Measurements from ENCODE around the gene SPTBN1.

The SPTBN1 gene

GRCh38 chr2:54608224-54608623, 152.1 kb downstream of the SPTBN1 start:
- no peak for TF ChIP-seq CTCF (IDR thresholded peaks at IDR 0.05; ENCODE audit: low read depth, low read length, missing control alignments)
- no peak overlapping the region for H3K4me3 ChIP-seq (ENCODE audit: low read depth, low read length)
- no peak for DNase-seq
- in situ Hi-C loops (cut with HindIII; ENCODE audit: low pct_ligation_motif_present, low sequenced_read_pairs) = no loop called here
- H3K27me3 ChIP-seq (replicated peaks) = no peaks in the 10 kb centered on the region
- H3K27ac ChIP-seq = no peak overlapping the region
- H3K36me3 ChIP-seq (replicated peaks) = peaks cover 12% of the 10 kb centered on the region

DNA sequence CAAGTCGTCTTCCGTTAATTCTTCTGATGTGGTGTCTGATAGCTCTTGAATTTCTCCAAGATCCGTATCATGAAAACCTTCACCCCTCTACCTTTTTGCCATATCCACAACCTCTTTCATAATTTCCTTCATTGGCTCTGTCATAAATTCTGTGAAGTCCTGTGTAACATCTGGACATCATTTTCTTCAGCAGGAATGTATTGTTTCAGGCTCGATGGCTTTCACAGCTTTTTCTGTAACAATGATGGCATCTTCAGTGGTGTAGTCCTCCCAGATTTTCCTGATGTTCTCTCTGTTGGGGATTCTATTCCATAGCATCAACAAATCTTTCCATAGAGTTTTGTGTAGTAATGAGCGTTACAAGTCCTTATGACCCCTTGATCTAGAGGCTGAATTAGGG, 153.1 kb downstream of the SPTBN1 start:
- Histone ChIP-seq H3K4me3 (ENCODE audit: low read depth, low read length) (no peak overlapping the region), H3K27ac (no peak overlapping the region), H3K27me3 (replicated peaks) (no peaks in the 10 kb centered on the region), H3K36me3 (replicated peaks) (peaks cover 9% of the 10 kb centered on the region)
- no peak for DNase-seq
- in situ Hi-C loops (cut with HindIII; ENCODE audit: low pct_ligation_motif_present, low sequenced_read_pairs) = no loop called here
- TF ChIP-seq CTCF (IDR thresholded peaks at IDR 0.05; ENCODE audit: low read depth, low read length, missing control alignments) = no peak

GRCh38 chr2:54609647-54610046, 153.5 kb downstream of the SPTBN1 start:
- in situ Hi-C loops (cut with HindIII; ENCODE audit: low pct_ligation_motif_present, low sequenced_read_pairs) = no loop called here
- H3K36me3 ChIP-seq (replicated peaks) = peaks cover 9% of the 10 kb centered on the region
- H3K27me3 ChIP-seq (replicated peaks) = no peaks in the 10 kb centered on the region
- no peak overlapping the region for H3K27ac ChIP-seq
- no peak for TF ChIP-seq CTCF (IDR thresholded peaks at IDR 0.05; ENCODE audit: low read depth, low read length, missing control alignments)
- no peak overlapping the region for H3K4me3 ChIP-seq (ENCODE audit: low read depth, low read length)
- DNase-seq = no peak

DNA sequence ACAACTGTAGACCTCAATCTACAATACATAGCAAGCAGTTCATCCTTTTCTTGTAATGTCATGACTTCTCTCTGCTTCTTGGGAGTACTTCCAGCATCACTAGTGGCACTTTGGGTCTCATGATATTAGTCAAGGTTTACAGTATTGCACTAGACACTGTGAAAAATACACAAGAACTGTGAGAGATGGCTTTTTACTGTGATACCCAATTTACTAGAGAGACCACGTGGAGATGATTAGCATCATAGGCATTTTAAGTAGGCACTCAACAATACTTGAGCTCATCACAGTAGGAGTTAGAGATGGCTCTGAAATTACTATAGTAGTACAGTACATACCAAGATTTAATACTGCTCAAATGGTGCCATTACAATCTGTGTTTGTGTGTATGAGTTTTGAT, 154.6 kb downstream of the SPTBN1 start:
- peak overlapping the region; percentile 30 for H3K27ac ChIP-seq
- DNase-seq = no peak
- no peaks in the 10 kb centered on the region for H3K27me3 ChIP-seq (replicated peaks)
- in situ Hi-C loops (cut with HindIII; ENCODE audit: low pct_ligation_motif_present, low sequenced_read_pairs) = no loop called here
- no peak overlapping the region for H3K4me3 ChIP-seq (ENCODE audit: low read depth, low read length)
- H3K36me3 ChIP-seq (replicated peaks) = peaks cover 15% of the 10 kb centered on the region
- no peak for TF ChIP-seq CTCF (IDR thresholded peaks at IDR 0.05; ENCODE audit: low read depth, low read length, missing control alignments)

- no peak overlapping the region for H3K4me3 ChIP-seq (ENCODE audit: low read depth, low read length)
- H3K27ac ChIP-seq = no peak overlapping the region
- no peaks in the 10 kb centered on the region for H3K27me3 ChIP-seq (replicated peaks)
- no peak for DNase-seq
- TF ChIP-seq CTCF (IDR thresholded peaks at IDR 0.05; ENCODE audit: low read depth, low read length, missing control alignments) = no peak
- in situ Hi-C loops (cut with HindIII; ENCODE audit: low pct_ligation_motif_present, low sequenced_read_pairs) = no loop called here
- H3K36me3 ChIP-seq (replicated peaks) = peaks cover 25% of the 10 kb centered on the region
These were observed 155.9 kb downstream of the SPTBN1 start for GRCh38 chr2:54611830-54612545.

- Histone ChIP-seq H3K4me3 (ENCODE audit: low read depth, low read length) (no peak overlapping the region), H3K27ac (peak overlapping the region; percentile 83), H3K36me3 (replicated peaks) (peaks cover 39% of the 10 kb centered on the region), H3K27me3 (replicated peaks) (no peaks in the 10 kb centered on the region)
- in situ Hi-C loops (cut with HindIII; ENCODE audit: low pct_ligation_motif_present, low sequenced_read_pairs) = no loop called here
- peak; percentile 62 for DNase-seq
- no peak for TF ChIP-seq CTCF (IDR thresholded peaks at IDR 0.05; ENCODE audit: low read depth, low read length, missing control alignments)
These were observed 157.3 kb downstream of the SPTBN1 start for GRCh38 chr2:54613386-54613785.
